Measurements from ENCODE around the gene KIRREL3.

Gene KIRREL3

GRCh38 chr11:126410649-126411048 is 589.9 kb downstream of the KIRREL3 start:
- DNase-seq (ENCODE audit: low read depth in 1 of 2, low spot score in 1 of 2): no peak
- in situ Hi-C loops (cut with HindIII; ENCODE audit: low pct_unique_long_range_greater_than_20kb, low sequenced_read_pairs): no loop called here
- no peak for TF ChIP-seq JUND (IDR thresholded peaks at IDR 0.05; ENCODE audit: low read depth)

GRCh38 chr11:126409620-126409985 is 591.0 kb downstream of the KIRREL3 start:
- in situ Hi-C loops (cut with HindIII; ENCODE audit: low pct_unique_long_range_greater_than_20kb, low sequenced_read_pairs): no loop called here
- TF ChIP-seq JUND (IDR thresholded peaks at IDR 0.05; ENCODE audit: low read depth): no peak
- DNase-seq (ENCODE audit: low read depth in 1 of 2, low spot score in 1 of 2): no peak

GRCh38 chr11:126408901-126409619 is 591.5 kb downstream of the KIRREL3 start:
- TF ChIP-seq JUND (IDR thresholded peaks at IDR 0.05; ENCODE audit: low read depth): no peak
- in situ Hi-C loops (cut with HindIII; ENCODE audit: low pct_unique_long_range_greater_than_20kb, low sequenced_read_pairs): no loop called here
- DNase-seq (ENCODE audit: low read depth in 1 of 2, low spot score in 1 of 2): no peak

- no peak for DNase-seq (ENCODE audit: low read depth in 1 of 2, low spot score in 1 of 2)
- no peak for TF ChIP-seq JUND (IDR thresholded peaks at IDR 0.05; ENCODE audit: low read depth)
- in situ Hi-C loops (cut with HindIII; ENCODE audit: low pct_unique_long_range_greater_than_20kb, low sequenced_read_pairs): no loop called here
These were observed 592.1 kb downstream of the KIRREL3 start for GRCh38 chr11:126408496-126408895.

- DNase-seq (ENCODE audit: low read depth in 1 of 2, low spot score in 1 of 2): no peak
- no peak for TF ChIP-seq JUND (IDR thresholded peaks at IDR 0.05; ENCODE audit: low read depth)
- in situ Hi-C loops (cut with HindIII; ENCODE audit: low pct_unique_long_range_greater_than_20kb, low sequenced_read_pairs): no loop called here
These were observed 592.8 kb downstream of the KIRREL3 start for GRCh38 chr11:126407682-126408288.

GRCh38 chr11:126407101-126407521 is 593.5 kb downstream of the KIRREL3 start:
- in situ Hi-C loops (cut with HindIII; ENCODE audit: low pct_unique_long_range_greater_than_20kb, low sequenced_read_pairs): no loop called here

GRCh38 chr11:126406368-126406767 is 594.2 kb downstream of the KIRREL3 start:
- in situ Hi-C loops (cut with HindIII; ENCODE audit: low pct_unique_long_range_greater_than_20kb, low sequenced_read_pairs): no loop called here
- no peak for TF ChIP-seq JUND (IDR thresholded peaks at IDR 0.05; ENCODE audit: low read depth)
- no peak for DNase-seq (ENCODE audit: low read depth in 1 of 2, low spot score in 1 of 2)

More at GRCh38 chr11:126407101-126407521, 593.5 kb downstream of the KIRREL3 start:
- no peak for DNase-seq (ENCODE audit: low read depth in 1 of 2, low spot score in 1 of 2)
- no peak for TF ChIP-seq JUND (IDR thresholded peaks at IDR 0.05; ENCODE audit: low read depth)

- in situ Hi-C loops (cut with HindIII; ENCODE audit: low pct_unique_long_range_greater_than_20kb, low sequenced_read_pairs): no loop called here
- no peak for TF ChIP-seq JUND (IDR thresholded peaks at IDR 0.05; ENCODE audit: low read depth)
- peak; percentile 88 to 89 for DNase-seq (ENCODE audit: low read depth in 1 of 2, low spot score in 1 of 2)
These were observed 594.7 kb downstream of the KIRREL3 start for GRCh38 chr11:126405906-126406305.

- TF ChIP-seq JUND (IDR thresholded peaks at IDR 0.05; ENCODE audit: low read depth): no peak
- in situ Hi-C loops (cut with HindIII; ENCODE audit: low pct_unique_long_range_greater_than_20kb, low sequenced_read_pairs): no loop called here
- DNase-seq (ENCODE audit: low read depth in 1 of 2, low spot score in 1 of 2): peak in 1 of 2 experiments; percentile 80
These were observed 595.2 kb downstream of the KIRREL3 start for GRCh38 chr11:126405374-126405773.

GRCh38 chr11:126404367-126404766 is 596.2 kb downstream of the KIRREL3 start:
- in situ Hi-C loops (cut with HindIII; ENCODE audit: low pct_unique_long_range_greater_than_20kb, low sequenced_read_pairs): no loop called here
- TF ChIP-seq JUND (IDR thresholded peaks at IDR 0.05; ENCODE audit: low read depth): no peak
- DNase-seq (ENCODE audit: low read depth in 1 of 2, low spot score in 1 of 2): no peak

GRCh38 chr11:126403658-126404057 is 596.9 kb downstream of the KIRREL3 start:
- no peak for TF ChIP-seq JUND (IDR thresholded peaks at IDR 0.05; ENCODE audit: low read depth)
- no peak for DNase-seq (ENCODE audit: low read depth in 1 of 2, low spot score in 1 of 2)
- in situ Hi-C loops (cut with HindIII; ENCODE audit: low pct_unique_long_range_greater_than_20kb, low sequenced_read_pairs): no loop called here

GRCh38 chr11:126403022-126403581 is 597.5 kb downstream of the KIRREL3 start:
- no peak for DNase-seq (ENCODE audit: low read depth in 1 of 2, low spot score in 1 of 2)
- in situ Hi-C loops (cut with HindIII; ENCODE audit: low pct_unique_long_range_greater_than_20kb, low sequenced_read_pairs): no loop called here
- TF ChIP-seq JUND (IDR thresholded peaks at IDR 0.05; ENCODE audit: low read depth): no peak

GRCh38 chr11:126400479-126400878 is 600.1 kb downstream of the KIRREL3 start:
- TF ChIP-seq JUND (IDR thresholded peaks at IDR 0.05; ENCODE audit: low read depth): no peak
- in situ Hi-C loops (cut with HindIII; ENCODE audit: low pct_unique_long_range_greater_than_20kb, low sequenced_read_pairs): no loop called here
- DNase-seq (ENCODE audit: low read depth in 1 of 2, low spot score in 1 of 2): no peak

Measured in T47D (cell line).